Measurements from ENCODE around the gene PDE10A. TPM values are rescaled to one million over a fixed set of nuclear protein-coding genes. Genes with fewer than 3 reads are reported as not detected.

The PDE10A gene
- total RNA-seq, 1 experiment from 2014 or later: 0.31 TPM

DNA sequence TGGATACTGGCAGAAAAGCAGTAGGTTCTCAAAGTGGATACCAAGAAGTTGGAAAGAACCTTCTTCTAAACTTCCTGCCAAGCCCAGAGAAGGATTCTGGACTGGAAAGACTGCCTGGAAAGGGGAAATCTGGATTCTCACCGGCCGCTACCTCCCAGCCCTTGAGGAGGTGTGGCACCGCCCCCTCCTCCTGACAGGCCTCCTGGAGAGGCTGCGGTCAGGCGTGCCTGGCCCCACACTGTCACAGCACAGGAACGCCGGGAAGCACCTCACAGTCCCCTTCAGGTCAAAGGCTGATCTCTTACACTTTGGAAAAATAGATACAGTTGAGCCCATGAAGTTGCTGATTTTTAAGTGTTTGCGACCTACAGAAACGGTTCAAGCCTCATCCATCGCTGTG lies 16.3 kb upstream of the PDE10A start:
- peaks cover 6% of the 10 kb centered on the region for H3K27me3 Mint-ChIP-seq (ENCODE audit: low read depth)
- Histone ChIP-seq H3K14ac (ENCODE audit: insufficient read depth, low read length) (no peak overlapping the region), H2BK12ac (ENCODE audit: insufficient read length, low read depth, low read length) (no peak overlapping the region), H2BK15ac (ENCODE audit: low read depth, low read length) (no peak overlapping the region), H3K18ac (ENCODE audit: insufficient read length, low read depth, low read length) (no peak overlapping the region), H3K9me3 (ENCODE audit: control insufficient read depth, low read depth, low read length) (no peaks in the 10 kb centered on the region), H3K23ac (ENCODE audit: insufficient read length, low read depth, low read length) (no peak overlapping the region), H3K79me1 (ENCODE audit: insufficient read depth, low read depth, low read length, poor library complexity, severe bottlenecking) (no peaks in the 10 kb centered on the region), H2BK20ac (ENCODE audit: low read depth, low read length, poor library complexity, severe bottlenecking) (no peak overlapping the region), H4K91ac (ENCODE audit: insufficient read length, low read depth, low read length) (no peak overlapping the region), H4K20me1 (ENCODE audit: control insufficient read depth, insufficient read depth, insufficient read length) (no peaks in the 10 kb centered on the region), H2AFZ (ENCODE audit: low read length) (no peak overlapping the region), H3K4me1 (ENCODE audit: insufficient read depth, low read length) (no peaks in the 10 kb centered on the region), H3T11ph (ENCODE audit: low read length) (no peak overlapping the region), H4K8ac (replicated peaks; ENCODE audit: insufficient read length, low read depth, low read length) (no peak overlapping the region), H3K9ac (ENCODE audit: extremely low read depth, insufficient read length, low read length) (no peak overlapping the region), H3K23me2 (ENCODE audit: insufficient read length, low read depth, low read length, poor library complexity, severe bottlenecking) (no peaks in the 10 kb centered on the region), H2BK120ac (ENCODE audit: low read depth, low read length, poor library complexity, severe bottlenecking) (no peak overlapping the region), H2BK5ac (ENCODE audit: insufficient read length, low read length) (no peak overlapping the region), H3K79me2 (ENCODE audit: insufficient read depth, low read length) (no peaks in the 10 kb centered on the region), H3K56ac (ENCODE audit: insufficient read length, low read depth, low read length) (no peak overlapping the region), H3K4ac (ENCODE audit: low read depth, low read length) (no peak overlapping the region), H3K27ac (ENCODE audit: insufficient read length, low read depth, low read length) (no peak overlapping the region), H4K5ac (ENCODE audit: insufficient read length, low read depth, low read length) (no peak overlapping the region), H3K4me2 (ENCODE audit: insufficient read depth, insufficient read length, low read length) (no peak overlapping the region), H2AK5ac (ENCODE audit: insufficient read length, low read length) (no peak overlapping the region), H3K27me3 (ENCODE audit: insufficient read depth, low read length) (no peaks in the 10 kb centered on the region)
- H3K4me3 Mint-ChIP-seq: no peak overlapping the region
- H3K27ac Mint-ChIP-seq: no peak overlapping the region
- H3K9me3 Mint-ChIP-seq: peaks cover 0 to 1% of the 10 kb centered on the region in 2 experiments; a peak in 2 of 5 replicates
- peaks cover 9 to 11% of the 10 kb centered on the region in 2 experiments for H3K4me1 Mint-ChIP-seq
- DNase-seq: no peak
- TF ChIP-seq, protein P1, sequence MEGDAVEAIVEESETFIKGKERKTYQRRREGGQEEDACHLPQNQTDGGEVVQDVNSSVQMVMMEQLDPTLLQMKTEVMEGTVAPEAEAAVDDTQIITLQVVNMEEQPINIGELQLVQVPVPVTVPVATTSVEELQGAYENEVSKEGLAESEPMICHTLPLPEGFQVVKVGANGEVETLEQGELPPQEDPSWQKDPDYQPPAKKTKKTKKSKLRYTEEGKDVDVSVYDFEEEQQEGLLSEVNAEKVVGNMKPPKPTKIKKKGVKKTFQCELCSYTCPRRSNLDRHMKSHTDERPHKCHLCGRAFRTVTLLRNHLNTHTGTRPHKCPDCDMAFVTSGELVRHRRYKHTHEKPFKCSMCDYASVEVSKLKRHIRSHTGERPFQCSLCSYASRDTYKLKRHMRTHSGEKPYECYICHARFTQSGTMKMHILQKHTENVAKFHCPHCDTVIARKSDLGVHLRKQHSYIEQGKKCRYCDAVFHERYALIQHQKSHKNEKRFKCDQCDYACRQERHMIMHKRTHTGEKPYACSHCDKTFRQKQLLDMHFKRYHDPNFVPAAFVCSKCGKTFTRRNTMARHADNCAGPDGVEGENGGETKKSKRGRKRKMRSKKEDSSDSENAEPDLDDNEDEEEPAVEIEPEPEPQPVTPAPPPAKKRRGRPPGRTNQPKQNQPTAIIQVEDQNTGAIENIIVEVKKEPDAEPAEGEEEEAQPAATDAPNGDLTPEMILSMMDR (conservative IDR thresholded peaks at IDR 0.05): no peak
- WGBS (ENCODE audit: extremely low coverage, insufficient read length, low lambda C conversion rate): no CpG with 5 or more reads among the region's 10 CpGs
- no peaks in the 10 kb centered on the region; a peak in 1 of 7 replicates for H3K36me3 Mint-ChIP-seq (ENCODE audit: insufficient read depth in 1 of 3, low read depth in 3 of 3)

Measured in H9 (cell line).